NCI-H82 treated with DMSO at 0.1 percent for 48 hours (cell line): ENCODE data around the gene C11orf98.
A peak's percentile ranks its signal among the peaks of the same experiment; 100 is the strongest.
"Not testable (repeated sequence)": the region's sequence is repeated elsewhere in the genome, so short reads cannot be mapped to it uniquely, and the experiment has no call there.

Experiments used
- DNase-seq: peaks from one replicate; lab custom pipeline; 2025; ENCODE audit not compliant: unreplicated experiment; lab: John Stamatoyannopoulos, UW

The C11orf98 gene

DNA sequence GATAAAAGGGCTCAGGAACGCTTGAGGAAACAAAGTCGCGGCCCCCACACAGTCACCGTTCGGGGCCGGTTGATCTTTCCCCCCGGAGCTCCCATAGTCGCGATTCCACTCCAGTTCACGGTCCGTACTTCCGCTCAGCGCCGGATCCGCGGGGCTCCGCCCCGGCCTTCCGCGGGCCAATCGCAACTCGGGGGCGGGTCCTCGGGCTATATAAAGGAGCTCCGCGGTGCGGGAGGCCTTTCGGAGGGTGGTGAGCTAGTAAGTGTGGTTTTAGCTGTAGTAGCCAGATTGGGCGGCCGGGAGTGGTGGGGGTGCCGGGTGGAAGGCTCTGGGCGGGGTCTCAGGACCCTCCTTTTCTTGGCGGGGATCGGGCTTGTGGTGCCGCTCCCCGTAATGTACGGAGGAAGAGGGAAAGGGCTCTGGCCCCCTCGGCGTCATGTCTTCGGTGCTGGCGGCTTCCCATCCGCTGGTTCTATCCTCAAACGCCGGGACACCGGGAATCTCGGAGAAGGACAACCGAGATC is at the start of gene C11orf98, which contains the start of gene CSKMT:
Gene C11orf98, minus strand, starts transcription at position 136 of the 524 bp plus-strand sequence. Its CDS starts 41 bp downstream, at position 95.
Gene CSKMT, plus strand, starts transcription at position 238 of the 524 bp plus-strand sequence. CDS start 568 bp downstream, outside the sequence.
- DNase-seq = peak; percentile 82

DNA sequence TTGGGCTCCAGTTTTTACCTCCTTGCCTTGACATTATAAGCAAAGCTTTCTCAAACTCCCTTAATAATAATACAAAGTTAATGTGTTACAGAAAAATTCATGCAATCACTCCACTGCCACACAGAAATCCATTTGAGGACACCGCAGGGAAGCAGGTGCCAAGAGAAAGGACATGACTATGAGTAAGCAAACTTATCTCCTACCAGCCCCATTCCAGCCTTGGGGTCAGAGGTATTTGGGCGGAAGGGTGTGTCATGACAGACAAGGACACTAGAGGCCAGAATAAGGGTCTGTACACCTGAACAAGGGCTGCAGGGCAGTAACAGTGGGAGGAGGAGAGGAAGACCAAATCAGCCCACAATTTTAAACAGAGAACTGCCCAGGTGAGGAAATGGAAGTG is 48.3 kb upstream of the C11orf98 start:
- DNase-seq = no peak

DNA sequence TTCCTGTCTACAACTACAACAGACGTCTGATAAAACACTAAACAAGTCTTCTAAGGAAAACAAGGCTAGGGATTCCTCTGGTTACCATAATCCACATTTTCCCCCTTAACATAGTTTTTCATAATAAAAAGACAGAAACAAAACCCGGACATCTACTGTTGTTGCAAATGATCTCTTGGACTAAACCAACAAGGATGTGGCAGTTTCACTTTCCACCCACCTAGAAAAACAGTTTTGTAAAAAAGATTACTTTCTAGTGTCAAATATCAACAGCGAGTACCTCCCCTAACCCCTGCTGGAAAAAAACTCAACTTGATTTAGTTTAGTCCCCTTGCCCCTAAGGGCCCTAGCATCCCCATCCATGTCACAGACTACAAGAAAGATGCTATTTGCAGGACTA is 47.9 kb upstream of the C11orf98 start:
- DNase-seq = no peak

DNA sequence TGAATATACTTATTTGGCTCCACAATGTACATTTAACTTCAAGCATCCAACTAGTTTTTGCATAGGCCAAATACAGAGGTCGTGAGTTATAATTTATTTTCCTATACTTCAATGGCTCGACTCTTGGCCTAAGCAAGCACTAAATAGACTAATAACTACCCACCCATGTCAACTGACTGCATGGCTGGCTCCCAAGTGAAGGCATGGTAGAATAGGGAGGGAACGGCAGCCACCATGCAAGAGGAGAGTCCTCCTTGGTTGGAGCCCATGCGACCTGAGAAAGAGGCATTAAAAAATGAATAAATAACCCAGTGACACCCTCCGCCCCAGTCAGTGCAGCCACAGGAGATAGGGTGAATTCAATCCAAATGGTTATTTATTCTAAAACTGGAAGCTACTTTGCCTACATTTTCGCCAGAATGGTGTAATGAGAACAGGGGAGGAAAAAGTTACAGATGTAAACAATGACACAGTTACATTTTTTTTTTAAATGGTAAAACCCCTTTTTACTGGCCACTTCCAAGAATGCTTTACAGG is 47.3 kb upstream of the C11orf98 start:
- no peak for DNase-seq

DNA sequence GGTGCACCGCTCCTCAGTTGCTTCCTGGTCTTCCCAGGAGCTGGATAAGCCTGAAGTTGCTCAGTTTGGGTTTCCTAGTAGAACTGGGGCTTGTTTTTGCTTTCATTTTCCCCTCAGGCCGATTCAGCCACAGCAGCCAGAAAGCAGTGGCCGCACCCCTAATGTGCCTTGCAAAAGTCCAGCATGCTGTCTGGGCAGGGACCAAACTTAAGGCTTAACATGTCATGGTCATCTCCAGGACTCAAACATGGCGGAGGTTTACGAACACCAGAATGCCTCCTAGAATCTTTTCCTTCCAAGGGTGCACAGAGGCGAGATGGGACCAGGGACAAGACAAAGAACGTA is 45.0 kb upstream of the C11orf98 start:
- DNase-seq = no peak

DNA sequence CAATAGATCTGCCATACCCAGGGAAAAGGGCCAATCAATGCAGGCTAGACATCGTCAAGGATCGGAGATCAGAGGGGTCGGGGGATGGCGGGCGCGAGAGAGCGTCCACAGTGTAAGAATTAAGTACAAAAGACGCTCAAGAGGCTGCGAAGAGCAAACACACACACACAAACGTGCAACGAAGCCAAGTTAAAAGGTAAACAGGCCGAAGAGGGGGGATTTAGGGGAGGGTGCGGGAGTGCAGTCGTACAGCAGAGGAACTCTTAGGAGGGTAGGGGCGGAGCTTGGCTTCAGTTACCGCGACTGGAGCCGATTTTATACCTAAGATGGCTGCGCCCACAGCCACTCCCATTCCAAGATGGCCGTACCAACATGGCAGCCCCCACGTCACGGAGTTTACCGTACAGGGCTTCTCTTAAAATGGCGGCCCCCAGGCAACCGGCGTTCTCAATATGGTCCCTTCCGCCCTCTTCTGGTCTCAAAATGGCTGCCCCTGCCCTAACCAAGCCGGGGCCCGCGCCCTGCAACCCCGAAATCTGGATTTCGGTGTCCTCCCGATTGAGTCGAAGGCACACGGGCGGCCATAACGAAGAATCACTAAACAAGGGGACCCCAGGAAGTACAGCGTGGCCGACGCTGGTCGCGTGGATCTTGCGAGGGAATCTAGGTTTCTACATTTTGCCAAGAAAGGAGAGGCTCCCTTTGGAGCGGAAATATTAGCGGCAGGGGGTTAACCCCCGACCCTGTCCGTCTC is 44.4 kb upstream of the C11orf98 start:
- peak; percentile 95 for DNase-seq

DNA sequence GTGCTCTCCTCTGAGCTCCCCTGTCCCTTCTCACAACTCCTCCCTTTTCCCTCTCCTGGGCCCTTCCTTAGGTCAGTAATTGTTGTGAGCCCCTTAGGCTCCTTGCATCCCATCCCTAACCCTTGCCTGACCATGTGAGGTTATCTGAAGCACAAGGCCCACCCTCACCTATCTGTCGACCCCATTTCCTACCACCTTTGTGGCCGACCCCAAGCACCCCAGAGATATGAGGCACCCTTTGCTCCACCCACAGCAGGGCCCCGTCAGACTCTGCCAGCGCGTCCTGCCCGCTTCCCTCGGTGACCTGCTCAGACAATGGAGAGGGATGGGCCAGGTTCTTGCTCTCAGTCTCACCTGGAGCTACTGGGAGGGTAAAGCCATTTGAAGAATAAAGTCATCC is 43.8 kb upstream of the C11orf98 start:
- DNase-seq = no peak

DNA sequence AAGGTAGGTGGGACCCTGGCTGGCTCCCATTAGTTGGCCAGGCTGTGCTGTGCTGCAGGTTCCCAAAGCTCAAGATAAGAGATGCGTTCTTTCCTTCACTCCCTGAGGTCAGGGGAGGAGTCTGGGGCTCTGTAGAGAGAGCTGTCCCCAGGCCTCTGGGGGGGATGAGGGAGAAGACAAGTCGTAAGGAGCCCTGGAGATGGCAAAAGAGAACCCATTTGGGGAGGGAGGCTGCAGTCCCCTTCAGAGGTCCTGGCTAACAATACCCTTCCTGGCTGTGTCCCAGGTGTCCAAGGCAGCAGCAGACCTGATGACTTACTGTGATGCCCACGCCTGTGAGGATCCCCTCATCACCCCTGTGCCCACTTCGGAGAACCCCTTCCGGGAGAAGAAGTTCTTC is 43.4 kb upstream of the C11orf98 start:
- no peak for DNase-seq

DNA sequence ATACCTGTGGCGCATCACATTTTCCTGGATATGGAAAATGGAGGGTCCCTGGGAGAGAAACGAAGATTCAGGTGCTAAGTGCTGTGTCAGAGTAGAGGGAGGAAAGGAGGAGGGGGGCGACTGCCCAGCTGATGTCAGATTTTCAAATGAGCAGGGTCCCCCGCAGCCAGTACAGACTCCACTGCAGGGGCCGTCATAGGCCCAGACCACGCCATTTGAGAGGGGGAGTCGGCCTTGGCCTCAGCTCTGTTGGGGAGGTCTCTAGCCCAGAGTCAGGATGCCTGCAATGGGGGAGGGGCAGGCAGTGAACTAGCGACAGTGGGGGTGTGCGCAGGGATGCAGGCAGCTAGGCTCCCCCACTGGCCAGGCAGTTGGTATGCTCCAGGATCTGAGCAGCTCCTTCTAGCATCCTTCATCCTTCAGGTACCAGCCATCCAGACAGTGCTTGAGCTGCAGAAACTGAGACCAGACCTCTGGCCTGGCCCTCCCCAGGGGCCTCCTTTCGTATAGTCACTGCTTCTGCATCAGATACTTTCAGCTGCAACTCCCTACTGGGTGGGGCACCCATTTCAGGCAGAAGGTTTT is 42.4 kb upstream of the C11orf98 start, which contains the start of the genes BSCL2 and GNG3:
Gene BSCL2, minus strand, starts transcription at position 148 of the 585 bp plus-strand sequence. CDS start 229 bp downstream, outside the sequence.
Gene GNG3, plus strand, starts transcription at position 400 of the 585 bp plus-strand sequence. CDS start 620 bp downstream, outside the sequence.
- no peak for DNase-seq

DNA sequence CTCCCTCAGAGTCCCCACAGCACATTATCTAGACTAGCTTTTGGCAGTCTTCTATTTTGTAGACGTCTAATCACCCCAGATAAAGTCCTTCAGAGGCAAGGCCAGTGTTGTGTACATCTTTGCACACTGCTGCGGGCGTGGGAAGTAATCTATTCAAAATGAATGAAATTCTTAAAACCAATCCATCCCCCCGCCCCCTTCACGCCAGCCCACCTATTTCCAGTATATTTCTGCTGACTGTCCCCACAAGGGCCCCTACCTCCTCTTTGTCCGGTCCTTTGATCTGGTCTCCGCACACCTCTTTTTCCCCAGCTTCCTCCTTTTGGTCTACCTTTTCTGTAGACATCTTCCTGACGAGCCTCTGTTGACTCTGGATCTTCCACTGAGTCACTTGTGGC is 41.8 kb upstream of the C11orf98 start:
- DNase-seq = no peak

DNA sequence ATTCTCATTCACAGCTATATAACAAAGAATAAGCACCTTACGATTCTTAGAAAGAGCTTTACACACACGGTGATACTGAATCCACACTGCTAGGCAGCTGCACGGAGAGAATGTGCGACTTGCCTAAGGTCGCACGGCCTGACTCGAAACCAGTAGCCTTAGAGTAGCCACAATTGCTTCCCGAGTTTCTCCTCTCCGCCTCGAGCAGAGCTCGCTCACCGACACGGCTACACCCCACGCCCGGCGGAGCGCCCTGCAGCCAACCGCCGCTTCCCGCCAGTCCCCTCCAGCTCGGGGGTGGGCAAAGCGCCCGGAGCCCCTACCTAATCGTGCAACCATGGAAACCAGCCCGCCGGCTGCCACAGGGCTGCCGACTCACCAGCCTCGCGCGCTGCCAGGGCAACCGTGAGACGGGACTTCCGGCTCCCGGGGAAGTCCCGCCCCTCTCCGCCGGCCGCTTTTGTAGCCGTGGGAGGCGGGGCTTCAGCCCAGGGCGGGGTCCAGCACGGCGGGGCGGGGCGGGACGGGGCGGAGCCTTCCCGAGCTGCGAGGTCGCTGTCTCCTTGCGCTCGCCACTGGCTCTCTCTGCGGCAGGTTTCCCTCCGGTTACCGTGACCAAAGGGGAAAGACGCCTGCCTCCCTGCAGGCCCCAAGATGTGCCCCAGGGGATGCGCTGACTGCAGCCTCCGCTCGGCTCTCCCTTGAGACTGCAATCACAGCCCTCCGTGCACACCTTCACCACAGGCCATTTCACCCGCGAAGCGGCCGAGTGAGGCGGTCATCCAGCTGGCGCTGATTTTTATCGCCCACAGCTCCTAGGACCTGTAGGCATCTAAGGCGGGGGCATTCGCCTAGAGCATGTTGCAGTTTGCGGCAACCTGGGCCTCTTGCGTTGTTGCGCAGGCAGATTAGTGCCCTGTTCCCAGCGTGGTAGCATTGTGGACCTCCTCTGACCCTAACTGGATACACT is 41.2 kb upstream of the C11orf98 start:
- DNase-seq = peak; percentile 72

DNA sequence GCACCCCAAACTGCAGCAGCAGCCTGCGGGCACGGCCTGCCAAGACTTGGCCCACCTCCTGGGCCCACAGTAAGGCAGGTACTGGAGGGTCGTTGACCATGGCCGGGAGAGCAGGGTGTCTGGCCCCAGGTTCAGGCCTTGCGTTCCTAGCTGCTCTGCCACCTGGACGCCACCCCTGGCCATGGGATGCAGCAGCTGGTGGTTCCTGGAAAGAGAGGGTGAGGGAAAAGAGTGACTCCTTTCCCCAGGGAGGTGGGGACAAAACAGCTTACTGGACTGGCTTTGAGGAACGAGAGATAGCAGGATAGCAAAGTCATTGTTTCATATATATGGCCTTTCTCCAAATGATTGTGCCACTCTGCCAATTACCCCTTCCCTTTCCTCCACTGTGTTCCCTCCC is 40.4 kb upstream of the C11orf98 start:
- DNase-seq = no peak

DNA sequence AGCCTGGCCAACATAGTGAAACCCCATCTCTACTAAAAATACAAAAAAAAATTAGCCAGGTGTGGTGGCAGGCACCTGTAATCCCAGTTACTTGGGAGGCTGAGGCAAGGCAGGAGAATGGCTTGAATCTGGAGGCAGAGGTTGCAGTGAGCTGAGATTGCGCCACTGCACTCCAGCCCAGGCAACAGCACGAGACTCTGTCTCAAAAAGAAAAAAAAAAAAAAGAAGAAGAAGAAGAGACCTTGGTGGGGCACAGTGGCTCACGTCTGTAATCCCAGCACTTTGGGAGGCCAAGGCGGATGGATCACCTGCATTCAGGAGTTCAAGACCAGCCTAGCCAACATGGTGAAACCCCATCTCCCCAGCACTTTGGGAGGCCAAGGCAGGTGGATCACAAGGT is 38.9 kb upstream of the C11orf98 start:
- not testable (repeated sequence) for DNase-seq

DNA sequence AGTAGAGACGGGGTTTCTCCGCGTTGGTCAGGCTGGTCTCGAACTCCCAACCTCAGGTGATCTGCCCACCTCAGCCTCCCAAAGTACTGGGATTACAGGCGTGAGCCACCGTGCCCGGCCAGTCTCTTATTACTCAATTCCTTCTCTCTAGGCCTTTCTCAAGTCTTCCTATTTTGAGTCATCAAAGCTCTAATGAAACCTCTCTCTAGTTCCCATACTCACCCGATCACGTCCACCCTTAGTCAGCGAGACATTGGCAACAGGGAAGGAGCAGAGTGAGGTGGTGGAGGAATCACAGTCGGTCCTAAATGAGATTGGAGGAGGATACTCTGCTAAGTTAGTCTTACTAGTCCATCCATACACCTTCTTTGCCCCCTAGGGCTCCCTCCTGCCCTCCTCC is 37.2 kb upstream of the C11orf98 start:
- no peak for DNase-seq

DNA sequence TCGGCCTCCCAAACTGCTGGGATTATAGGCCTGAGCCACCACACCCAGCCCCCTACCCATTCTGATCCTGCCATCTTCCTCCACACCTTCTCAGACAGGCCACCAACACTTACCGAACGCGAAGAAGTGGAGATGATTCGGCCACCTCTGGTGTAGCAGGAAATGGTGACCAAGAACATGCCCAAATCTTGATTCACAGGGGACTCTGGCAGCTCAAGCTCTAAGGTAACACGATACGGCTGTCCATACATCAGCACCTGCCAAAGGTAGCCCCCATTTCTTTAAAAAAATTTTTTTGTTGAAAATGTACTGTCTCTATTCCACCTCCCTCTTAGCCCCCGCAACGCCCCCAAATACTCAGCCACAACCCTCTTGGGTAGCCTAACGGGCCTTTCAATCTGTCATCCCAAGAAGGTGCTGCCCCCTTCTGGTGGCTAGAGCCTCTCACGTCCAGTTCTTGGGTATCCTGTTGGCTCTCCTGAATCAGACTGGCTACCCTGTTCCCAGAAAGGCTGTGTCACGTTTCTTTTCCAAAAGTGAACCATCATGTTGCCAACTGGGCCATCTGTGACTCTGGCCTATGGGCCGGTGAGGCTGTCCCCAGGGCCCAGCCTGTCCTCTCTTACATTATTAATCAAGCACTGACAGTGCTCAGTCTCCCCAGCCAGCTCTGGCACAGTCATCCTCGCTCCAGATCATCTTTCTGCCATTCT is 29.6 kb upstream of the C11orf98 start:
- DNase-seq = no peak

DNA sequence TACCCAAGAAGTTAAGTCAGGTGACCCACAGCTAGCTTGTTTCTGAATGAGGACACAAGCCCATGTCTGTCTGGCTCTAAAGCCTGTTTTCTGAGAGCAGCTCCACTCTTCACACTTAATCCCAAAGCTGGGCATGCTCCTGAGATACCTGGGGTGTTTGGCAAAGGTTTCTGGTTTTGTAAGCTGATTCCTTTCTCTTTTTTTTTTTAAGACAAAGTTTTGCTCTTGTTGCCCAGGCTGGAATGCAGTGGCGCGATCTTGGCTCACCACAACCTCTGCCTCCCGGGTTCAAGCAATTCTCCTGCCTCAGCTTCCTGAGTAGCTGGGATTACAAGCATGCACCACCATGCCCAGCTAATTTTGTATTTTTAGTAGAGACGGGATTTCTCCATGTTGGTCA is 28.6 kb upstream of the C11orf98 start:
- not testable (repeated sequence) for DNase-seq

DNA sequence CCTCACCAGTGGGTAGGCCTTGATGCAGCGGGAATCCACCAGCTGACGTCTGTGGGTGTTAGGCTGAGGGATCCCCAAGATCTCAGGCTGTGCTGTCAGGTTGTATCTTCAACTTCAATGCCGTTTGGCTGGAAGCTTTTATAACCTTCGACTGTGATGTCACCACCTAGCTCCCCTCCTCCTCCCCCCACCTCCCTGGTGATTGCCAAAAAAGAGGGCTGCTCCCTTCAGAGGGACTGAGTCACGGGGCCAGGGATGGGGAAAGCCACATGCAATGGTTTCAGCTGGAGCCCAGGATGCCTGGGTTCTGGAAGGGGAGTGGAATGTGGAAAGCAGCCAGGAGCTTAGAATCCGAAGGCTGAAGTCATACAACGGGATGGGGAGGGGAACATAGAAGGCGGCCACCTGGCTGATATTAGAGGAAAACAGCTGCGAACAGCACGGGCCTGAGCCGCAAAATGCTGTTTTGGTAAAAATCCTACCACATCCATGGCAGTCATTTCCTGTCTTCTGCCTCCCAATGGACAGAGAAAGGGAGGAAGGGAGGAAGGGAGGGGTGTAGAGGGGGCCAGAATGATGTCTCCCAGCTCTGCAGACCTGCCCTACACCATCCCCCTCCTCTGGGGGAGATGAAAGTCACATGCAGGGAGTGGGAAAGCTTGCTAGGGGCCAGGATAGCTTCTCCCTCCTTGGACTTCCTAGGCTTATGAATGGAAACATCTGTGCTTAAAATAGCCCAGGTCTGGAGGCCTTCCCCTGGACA is 24.6 kb upstream of the C11orf98 start, which contains the start of gene LRRN4CL:
Gene LRRN4CL, minus strand, starts transcription at position 110 of the 763 bp plus-strand sequence. CDS start 1,022 bp downstream, outside the sequence.
- DNase-seq = no peak

DNA sequence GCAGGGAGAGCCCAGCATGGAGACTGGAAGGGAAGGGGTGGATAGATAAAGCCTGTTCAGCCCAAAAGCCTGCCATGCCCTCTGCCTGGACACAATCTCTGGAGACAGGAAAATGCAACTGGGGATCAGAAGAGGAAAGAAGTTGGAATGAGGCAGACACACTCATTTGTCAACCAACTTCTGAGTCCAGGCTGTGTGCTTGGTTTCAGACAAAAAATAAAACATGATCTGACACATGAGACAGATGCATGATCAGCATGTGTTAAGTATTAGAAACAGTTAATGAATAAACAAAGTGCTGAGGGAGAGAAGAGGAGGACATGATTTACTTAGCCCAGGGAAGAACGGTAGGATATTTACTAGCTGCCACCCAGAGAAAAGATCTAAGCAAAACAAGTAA is 23.5 kb upstream of the C11orf98 start:
- no peak for DNase-seq
